C4-2B (cell line): Measurements from ENCODE around the gene FA2H.

Experiments used
- ZFX ChIP-seq: fragments of 450-650 bp; IDR thresholded peaks from 2 replicates; pipeline ENCODE4 v1.6.1; 2017
- TF ChIP-seq, protein P1 (sequence below): fragments of 450-650 bp; conservative IDR thresholded peaks from 2 replicates; pipeline ENCODE4 v1.5.1; 2017; ENCODE audit warnings: mild to moderate bottlenecking

DNA sequence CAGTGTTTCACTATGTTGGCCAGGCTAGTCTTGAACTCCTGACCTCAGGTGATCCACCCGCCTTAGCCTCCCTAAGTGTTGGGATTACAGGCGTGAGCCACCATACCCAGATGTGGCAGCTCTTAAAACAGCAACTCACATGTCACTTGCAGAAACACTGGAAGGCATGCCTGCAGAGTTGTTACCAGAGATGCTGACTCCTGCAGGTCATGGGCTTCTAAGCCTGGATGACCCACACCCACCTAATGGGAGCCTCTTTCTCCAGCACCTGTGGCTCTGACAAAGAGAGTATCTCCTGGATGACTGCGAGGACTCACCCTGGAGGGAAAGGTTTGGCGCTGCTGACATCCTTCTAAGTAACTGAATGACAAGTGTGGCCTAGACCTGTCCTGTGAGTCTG, 96.8 kb downstream of the FA2H start:
- TF ChIP-seq, protein P1, sequence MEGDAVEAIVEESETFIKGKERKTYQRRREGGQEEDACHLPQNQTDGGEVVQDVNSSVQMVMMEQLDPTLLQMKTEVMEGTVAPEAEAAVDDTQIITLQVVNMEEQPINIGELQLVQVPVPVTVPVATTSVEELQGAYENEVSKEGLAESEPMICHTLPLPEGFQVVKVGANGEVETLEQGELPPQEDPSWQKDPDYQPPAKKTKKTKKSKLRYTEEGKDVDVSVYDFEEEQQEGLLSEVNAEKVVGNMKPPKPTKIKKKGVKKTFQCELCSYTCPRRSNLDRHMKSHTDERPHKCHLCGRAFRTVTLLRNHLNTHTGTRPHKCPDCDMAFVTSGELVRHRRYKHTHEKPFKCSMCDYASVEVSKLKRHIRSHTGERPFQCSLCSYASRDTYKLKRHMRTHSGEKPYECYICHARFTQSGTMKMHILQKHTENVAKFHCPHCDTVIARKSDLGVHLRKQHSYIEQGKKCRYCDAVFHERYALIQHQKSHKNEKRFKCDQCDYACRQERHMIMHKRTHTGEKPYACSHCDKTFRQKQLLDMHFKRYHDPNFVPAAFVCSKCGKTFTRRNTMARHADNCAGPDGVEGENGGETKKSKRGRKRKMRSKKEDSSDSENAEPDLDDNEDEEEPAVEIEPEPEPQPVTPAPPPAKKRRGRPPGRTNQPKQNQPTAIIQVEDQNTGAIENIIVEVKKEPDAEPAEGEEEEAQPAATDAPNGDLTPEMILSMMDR: no peak
- no peak for TF ChIP-seq ZFX
